Measurements from ENCODE around the gene NGEF. TPM values are rescaled to one million over a fixed set of nuclear protein-coding genes. Genes with fewer than 3 reads are reported as not detected.

NGEF gene
- polyA plus RNA-seq, 2 donors: 8.4 to 11.4 TPM

GRCh38 chr2:232885264-232885961 lies 127.6 kb downstream of the NGEF start:
- H3K4me1 ChIP-seq (ENCODE audit: control insufficient read depth in 2 of 2, insufficient read depth in 2 of 2, low read length in 1 of 2): peaks cover 3 to 11% of the 10 kb centered on the region in 2 donors
- H3K9me3 ChIP-seq (ENCODE audit: control insufficient read depth in 2 of 2, insufficient read depth in 1 of 2, low read depth in 1 of 2, low read length in 1 of 2): peaks cover 0 to 2% of the 10 kb centered on the region in 2 donors
- WGBS, 2 donors: 68 to 81% methylated on average over 25 of the region's 25 CpGs
- H3K27ac ChIP-seq (ENCODE audit: low read depth in 2 of 2, low read length in 1 of 2): no peak overlapping the region
- H3K27me3 ChIP-seq (ENCODE audit: control insufficient read depth in 1 of 2, insufficient read depth in 2 of 2, low read length in 2 of 2): no peaks in the 10 kb centered on the region
- no peak overlapping the region for H3K4me3 ChIP-seq (ENCODE audit: low read depth in 1 of 2, low read length in 2 of 2)
- peaks cover 0 to 31% of the 10 kb centered on the region in 2 donors for H3K36me3 ChIP-seq (ENCODE audit: control insufficient read depth in 2 of 2, insufficient read depth in 2 of 2, low read length in 1 of 2)

- no peak overlapping the region for H3K27ac ChIP-seq (ENCODE audit: low read depth in 2 of 2, low read length in 1 of 2)
- H3K27me3 ChIP-seq (ENCODE audit: control insufficient read depth in 1 of 2, insufficient read depth in 2 of 2, low read length in 2 of 2): no peaks in the 10 kb centered on the region
Observed at GRCh38 chr2:232884549-232885263, 128.3 kb downstream of the NGEF start.

GRCh38 chr2:232884001-232884421 lies 129.0 kb downstream of the NGEF start:
- H3K27ac ChIP-seq (ENCODE audit: low read depth in 2 of 2, low read length in 1 of 2): no peak overlapping the region
- peaks cover 0 to 38% of the 10 kb centered on the region in 2 donors for H3K36me3 ChIP-seq (ENCODE audit: control insufficient read depth in 2 of 2, insufficient read depth in 2 of 2, low read length in 1 of 2)
- H3K9me3 ChIP-seq (ENCODE audit: control insufficient read depth in 2 of 2, insufficient read depth in 1 of 2, low read depth in 1 of 2, low read length in 1 of 2): peaks cover 0 to 2% of the 10 kb centered on the region in 2 donors
- 83 to 84% methylated on average over 11 of the region's 11 CpGs for WGBS, 2 donors
- H3K4me3 ChIP-seq (ENCODE audit: low read depth in 1 of 2, low read length in 2 of 2): no peak overlapping the region
- no peaks in the 10 kb centered on the region for H3K27me3 ChIP-seq (ENCODE audit: control insufficient read depth in 1 of 2, insufficient read depth in 2 of 2, low read length in 2 of 2)
- H3K4me1 ChIP-seq (ENCODE audit: control insufficient read depth in 2 of 2, insufficient read depth in 2 of 2, low read length in 1 of 2): peaks cover 3 to 11% of the 10 kb centered on the region in 2 donors

More at GRCh38 chr2:232884549-232885263, 128.3 kb downstream of the NGEF start:
- Histone ChIP-seq H3K4me3 (ENCODE audit: low read depth in 1 of 2, low read length in 2 of 2) (no peak overlapping the region), H3K36me3 (ENCODE audit: control insufficient read depth in 2 of 2, insufficient read depth in 2 of 2, low read length in 1 of 2) (peaks cover 0 to 31% of the 10 kb centered on the region in 2 donors), H3K4me1 (ENCODE audit: control insufficient read depth in 2 of 2, insufficient read depth in 2 of 2, low read length in 1 of 2) (peaks cover 3 to 11% of the 10 kb centered on the region in 2 donors), H3K9me3 (ENCODE audit: control insufficient read depth in 2 of 2, insufficient read depth in 1 of 2, low read depth in 1 of 2, low read length in 1 of 2) (peaks cover 0 to 2% of the 10 kb centered on the region in 2 donors)
- WGBS, 2 donors: 85 to 86% methylated on average over 25 to 27 of the region's 27 CpGs

- Histone ChIP-seq H3K27me3 (ENCODE audit: control insufficient read depth in 1 of 2, insufficient read depth in 2 of 2, low read length in 2 of 2) (no peaks in the 10 kb centered on the region), H3K36me3 (ENCODE audit: control insufficient read depth in 2 of 2, insufficient read depth in 2 of 2, low read length in 1 of 2) (peaks cover 0 to 41% of the 10 kb centered on the region in 2 donors), H3K4me3 (ENCODE audit: low read depth in 1 of 2, low read length in 2 of 2) (no peak overlapping the region), H3K27ac (ENCODE audit: low read depth in 2 of 2, low read length in 1 of 2) (no peak overlapping the region), H3K9me3 (ENCODE audit: control insufficient read depth in 2 of 2, insufficient read depth in 1 of 2, low read depth in 1 of 2, low read length in 1 of 2) (peaks cover 0 to 2% of the 10 kb centered on the region in 2 donors), H3K4me1 (ENCODE audit: control insufficient read depth in 2 of 2, insufficient read depth in 2 of 2, low read length in 1 of 2) (peaks cover 3 to 11% of the 10 kb centered on the region in 2 donors)
- WGBS, 2 donors: 93% methylated on average over 29 of the region's 29 CpGs
Observed at GRCh38 chr2:232883116-232883721, 129.8 kb downstream of the NGEF start.

GRCh38 chr2:232882505-232883115 lies 130.4 kb downstream of the NGEF start:
- WGBS, 2 donors: 90 to 91% methylated on average over 17 to 20 of the region's 20 CpGs
- peaks cover 0 to 2% of the 10 kb centered on the region in 2 donors for H3K9me3 ChIP-seq (ENCODE audit: control insufficient read depth in 2 of 2, insufficient read depth in 1 of 2, low read depth in 1 of 2, low read length in 1 of 2)
- H3K4me3 ChIP-seq (ENCODE audit: low read depth in 1 of 2, low read length in 2 of 2): no peak overlapping the region
- H3K27me3 ChIP-seq (ENCODE audit: control insufficient read depth in 1 of 2, insufficient read depth in 2 of 2, low read length in 2 of 2): no peaks in the 10 kb centered on the region
- peaks cover 3 to 11% of the 10 kb centered on the region in 2 donors for H3K4me1 ChIP-seq (ENCODE audit: control insufficient read depth in 2 of 2, insufficient read depth in 2 of 2, low read length in 1 of 2)
- no peak overlapping the region for H3K27ac ChIP-seq (ENCODE audit: low read depth in 2 of 2, low read length in 1 of 2)
- peaks cover 0 to 40% of the 10 kb centered on the region in 2 donors for H3K36me3 ChIP-seq (ENCODE audit: control insufficient read depth in 2 of 2, insufficient read depth in 2 of 2, low read length in 1 of 2)

- H3K4me3 ChIP-seq (ENCODE audit: low read depth in 1 of 2, low read length in 2 of 2): no peak overlapping the region
- 94% methylated on average over 17 of the region's 17 CpGs for WGBS, 2 donors
- no peak overlapping the region for H3K27ac ChIP-seq (ENCODE audit: low read depth in 2 of 2, low read length in 1 of 2)
- no peaks in the 10 kb centered on the region for H3K27me3 ChIP-seq (ENCODE audit: control insufficient read depth in 1 of 2, insufficient read depth in 2 of 2, low read length in 2 of 2)
- H3K4me1 ChIP-seq (ENCODE audit: control insufficient read depth in 2 of 2, insufficient read depth in 2 of 2, low read length in 1 of 2): peaks cover 3 to 11% of the 10 kb centered on the region in 2 donors
- H3K36me3 ChIP-seq (ENCODE audit: control insufficient read depth in 2 of 2, insufficient read depth in 2 of 2, low read length in 1 of 2): peaks cover 0 to 38% of the 10 kb centered on the region in 2 donors
- peaks cover 0 to 2% of the 10 kb centered on the region in 2 donors for H3K9me3 ChIP-seq (ENCODE audit: control insufficient read depth in 2 of 2, insufficient read depth in 1 of 2, low read depth in 1 of 2, low read length in 1 of 2)
Observed at GRCh38 chr2:232882085-232882484, 131.0 kb downstream of the NGEF start.

GRCh38 chr2:232880764-232881351 lies 132.2 kb downstream of the NGEF start:
- Histone ChIP-seq H3K36me3 (ENCODE audit: control insufficient read depth in 2 of 2, insufficient read depth in 2 of 2, low read length in 1 of 2) (peaks cover 0 to 32% of the 10 kb centered on the region in 2 donors), H3K27me3 (ENCODE audit: control insufficient read depth in 1 of 2, insufficient read depth in 2 of 2, low read length in 2 of 2) (no peaks in the 10 kb centered on the region)
- WGBS, 2 donors: 80% methylated on average over 17 of the region's 17 CpGs

GRCh38 chr2:232879618-232880494 lies 133.2 kb downstream of the NGEF start:
- Histone ChIP-seq H3K4me1 (ENCODE audit: control insufficient read depth in 2 of 2, insufficient read depth in 2 of 2, low read length in 1 of 2) (peaks cover 3% of the 10 kb centered on the region in 2 donors), H3K9me3 (ENCODE audit: control insufficient read depth in 2 of 2, insufficient read depth in 1 of 2, low read depth in 1 of 2, low read length in 1 of 2) (peaks cover 0 to 2% of the 10 kb centered on the region in 2 donors), H3K27me3 (ENCODE audit: control insufficient read depth in 1 of 2, insufficient read depth in 2 of 2, low read length in 2 of 2) (no peaks in the 10 kb centered on the region), H3K36me3 (ENCODE audit: control insufficient read depth in 2 of 2, insufficient read depth in 2 of 2, low read length in 1 of 2) (peaks cover 0 to 32% of the 10 kb centered on the region in 2 donors), H3K27ac (ENCODE audit: low read depth in 2 of 2, low read length in 1 of 2) (no peak overlapping the region), H3K4me3 (ENCODE audit: low read depth in 1 of 2, low read length in 2 of 2) (no peak overlapping the region)
- WGBS, 2 donors: 86 to 87% methylated on average over 21 of the region's 21 CpGs

More at GRCh38 chr2:232880764-232881351, 132.2 kb downstream of the NGEF start:
- Histone ChIP-seq H3K4me3 (ENCODE audit: low read depth in 1 of 2, low read length in 2 of 2) (no peak overlapping the region), H3K9me3 (ENCODE audit: control insufficient read depth in 2 of 2, insufficient read depth in 1 of 2, low read depth in 1 of 2, low read length in 1 of 2) (peaks cover 0 to 2% of the 10 kb centered on the region in 2 donors), H3K27ac (ENCODE audit: low read depth in 2 of 2, low read length in 1 of 2) (no peak overlapping the region), H3K4me1 (ENCODE audit: control insufficient read depth in 2 of 2, insufficient read depth in 2 of 2, low read length in 1 of 2) (peaks cover 5 to 7% of the 10 kb centered on the region in 2 donors)
